GM21528 (cell line): Measurements from ENCODE around the gene HES6.

Source experiments
- ATAC-seq: cut with Tn5 transposase; IDR thresholded peaks from one replicate; pipeline ENCODE4 v1.9.1; 2021; ENCODE audit warnings: mild to moderate bottlenecking, moderate library complexity; ENCODE audit not compliant: unreplicated experiment, low FRiP score

Gene HES6

DNA sequence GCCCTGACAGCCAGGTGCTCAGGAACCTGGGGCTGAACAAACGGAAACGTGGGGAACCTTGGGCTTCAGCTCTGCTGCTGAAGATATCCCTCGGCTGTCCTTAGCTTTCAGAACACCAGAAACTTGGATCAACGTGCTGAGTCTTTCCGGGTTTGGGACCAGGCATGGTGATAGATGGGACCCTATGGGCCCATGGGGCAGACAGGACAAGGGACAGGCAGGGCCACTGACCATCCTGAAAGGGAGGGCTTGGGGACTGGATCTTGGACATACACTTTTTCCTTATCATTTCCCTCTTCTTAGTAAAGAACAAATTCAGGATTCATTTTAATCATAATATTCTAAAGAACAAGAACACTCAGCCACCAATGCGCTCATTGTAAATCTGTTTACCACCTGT lies 16.3 kb upstream of the HES6 start:
- ATAC-seq = no peak

DNA sequence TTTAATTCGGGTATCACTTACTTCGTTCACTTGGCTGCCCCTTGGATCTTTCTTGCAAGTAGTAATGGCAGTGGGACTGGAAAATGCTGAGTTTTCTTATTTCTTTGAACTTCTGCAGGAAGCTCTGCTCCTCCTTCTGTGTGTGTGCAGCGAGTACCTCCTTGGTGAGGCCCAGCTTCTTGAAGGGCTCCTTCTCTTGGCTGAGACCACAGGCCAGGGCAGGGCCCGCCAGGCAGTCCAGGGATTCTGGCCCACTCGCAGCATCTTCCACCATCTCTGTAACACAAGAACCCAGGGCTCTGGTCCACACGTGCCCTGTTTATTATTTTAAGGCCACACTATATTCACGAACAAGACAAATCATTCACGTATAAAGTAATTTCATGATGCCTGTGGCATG lies 15.8 kb upstream of the HES6 start:
- ATAC-seq = no peak

GRCh38 chr2:238255151-238255551 lies 15.3 kb upstream of the HES6 start:
- no peak for ATAC-seq

GRCh38 chr2:238254095-238254723 lies 14.4 kb upstream of the HES6 start:
- no peak for ATAC-seq

DNA sequence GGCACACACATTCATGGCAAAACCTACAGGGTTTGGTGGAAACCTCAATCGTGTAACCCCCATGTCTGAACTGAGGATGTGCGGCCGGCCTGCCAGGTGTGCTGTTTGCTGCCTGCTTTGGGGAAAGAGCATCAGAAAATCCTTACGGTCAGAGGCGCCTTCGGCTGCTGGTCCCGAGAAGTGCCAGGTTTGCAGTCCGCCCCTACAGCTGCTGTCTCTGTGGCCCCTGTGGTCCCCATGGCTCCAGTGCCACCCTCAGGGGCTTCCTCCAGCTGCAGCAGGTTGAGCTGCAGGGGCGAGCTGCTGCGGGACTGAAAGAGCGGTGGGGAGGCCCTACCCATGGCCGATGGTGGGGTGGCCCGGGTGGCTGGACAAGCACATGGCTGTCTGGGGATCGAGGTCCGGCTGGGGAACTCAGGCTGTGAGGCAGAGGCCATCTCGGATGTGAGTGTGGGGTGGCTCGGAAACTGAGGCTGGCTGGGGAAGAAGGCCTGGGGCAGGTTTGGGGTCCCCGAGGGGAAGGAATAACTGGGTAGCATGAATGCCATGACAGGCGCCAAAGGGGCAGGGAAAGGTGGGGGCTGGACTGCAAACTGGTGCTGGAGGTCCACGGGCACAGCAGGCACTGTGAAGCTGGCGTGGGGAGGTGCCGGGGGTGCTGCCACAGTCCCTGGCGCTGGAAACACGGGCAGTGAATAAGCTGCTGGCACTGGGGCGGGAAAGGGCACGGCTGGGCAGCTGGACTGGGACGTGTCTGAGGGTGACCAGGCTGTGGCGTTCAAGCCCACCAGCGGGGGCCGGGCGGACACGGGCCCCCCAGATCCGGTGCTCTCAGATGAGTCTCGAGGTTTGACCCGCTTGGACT lies 13.2 kb upstream of the HES6 start:
- no peak for ATAC-seq

DNA sequence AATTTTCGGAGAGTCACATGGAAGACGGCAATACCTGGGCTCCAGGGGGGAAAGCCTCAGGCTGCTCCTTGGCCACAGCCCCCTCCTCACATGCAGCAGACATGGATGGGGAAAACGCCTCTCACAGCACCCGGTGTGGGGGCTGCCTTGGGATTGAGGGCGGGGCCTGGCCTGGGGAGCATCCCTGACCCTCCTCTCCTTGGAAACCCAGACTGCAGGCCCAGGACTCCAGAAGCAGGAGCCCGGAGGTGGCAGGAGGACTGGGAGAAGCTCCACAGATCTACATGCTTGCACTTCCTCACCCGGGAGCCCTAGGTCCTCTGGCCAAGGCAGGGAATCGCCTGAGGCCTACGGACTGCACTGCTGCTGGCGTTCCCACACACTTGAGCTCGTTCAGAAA lies 12.1 kb upstream of the HES6 start:
- ATAC-seq = no peak

GRCh38 chr2:238251331-238251730 lies 11.5 kb upstream of the HES6 start:
- ATAC-seq = no peak

DNA sequence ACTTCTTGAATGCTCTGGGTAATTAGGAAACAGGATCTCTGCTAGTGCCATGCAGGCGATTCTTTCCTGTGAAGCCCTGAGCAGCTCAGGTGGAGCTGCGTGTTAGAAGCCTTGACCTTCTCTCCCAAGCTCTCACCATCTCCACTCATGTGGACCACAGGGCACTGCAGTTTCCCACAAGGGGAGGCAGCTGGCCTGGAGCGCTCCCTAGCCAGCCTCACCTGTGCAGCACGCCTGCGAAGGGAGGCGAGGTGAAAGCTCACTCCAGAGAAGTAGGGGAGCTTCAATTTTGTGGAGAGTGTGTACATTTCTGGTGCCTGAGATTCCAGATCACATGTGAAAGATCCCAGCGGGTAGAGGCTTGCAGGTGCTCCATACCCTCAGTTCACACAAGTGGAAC lies 11.1 kb upstream of the HES6 start:
- no peak for ATAC-seq

DNA sequence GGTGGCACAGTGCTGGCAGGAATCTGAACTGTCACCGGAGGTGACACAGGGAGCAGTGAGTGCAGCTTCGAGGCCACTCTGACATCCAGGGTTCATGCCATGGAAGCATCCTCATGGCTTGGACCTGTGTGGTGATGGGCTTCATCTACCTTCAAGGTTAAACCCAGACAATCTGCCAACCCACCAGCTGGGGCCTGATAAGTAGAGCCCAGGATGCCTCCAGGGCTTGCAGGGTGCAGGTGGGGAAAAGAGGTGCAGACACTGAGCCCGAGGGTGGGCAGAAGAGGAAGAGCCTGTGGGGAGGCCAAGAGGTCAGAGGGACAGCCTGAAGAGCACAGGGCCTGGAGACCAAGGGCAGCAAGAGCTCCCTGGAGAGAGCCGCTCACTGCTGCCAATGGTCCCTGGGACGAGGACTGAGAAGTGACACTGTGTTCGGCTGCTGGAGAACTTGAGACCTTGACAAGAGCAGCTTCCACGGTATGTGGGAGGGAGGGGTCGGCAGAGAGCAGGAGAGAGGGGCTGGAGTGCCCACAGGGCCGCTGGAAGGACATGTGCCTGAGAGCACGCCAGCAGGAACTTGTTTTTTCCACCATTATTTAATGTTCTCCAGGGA lies 8.1 kb upstream of the HES6 start:
- no peak for ATAC-seq

GRCh38 chr2:238247002-238247822 lies 7.4 kb upstream of the HES6 start:
- no peak for ATAC-seq

DNA sequence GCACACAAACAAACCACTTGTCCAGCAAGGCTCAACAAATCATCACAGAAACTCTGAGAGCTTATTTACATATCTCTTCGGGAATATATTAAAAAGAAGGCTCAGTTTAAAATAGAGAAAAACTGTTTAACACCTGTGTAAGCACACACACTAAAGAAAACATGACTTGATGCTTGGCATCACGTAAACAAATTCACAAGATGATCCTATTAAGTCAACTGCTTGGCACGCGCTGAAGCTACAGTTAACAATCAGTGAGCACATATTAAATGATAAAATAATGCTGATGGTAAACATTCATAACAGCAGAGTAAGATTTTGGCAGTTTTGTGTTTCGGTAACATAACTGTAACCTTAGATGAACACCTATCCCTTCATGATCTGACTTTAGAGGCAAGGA lies 4.3 kb upstream of the HES6 start:
- ATAC-seq = no peak

- ATAC-seq = no peak
These were observed 3.7 kb upstream of the HES6 start for GRCh38 chr2:238243496-238244076.

- ATAC-seq = no peak
These were observed 3.1 kb upstream of the HES6 start for GRCh38 chr2:238242731-238243495.

GRCh38 chr2:238241970-238242369 lies 2.1 kb upstream of the HES6 start:
- ATAC-seq = no peak

GRCh38 chr2:238240757-238241711 lies 1.2 kb upstream of the HES6 start:
- no peak for ATAC-seq

DNA sequence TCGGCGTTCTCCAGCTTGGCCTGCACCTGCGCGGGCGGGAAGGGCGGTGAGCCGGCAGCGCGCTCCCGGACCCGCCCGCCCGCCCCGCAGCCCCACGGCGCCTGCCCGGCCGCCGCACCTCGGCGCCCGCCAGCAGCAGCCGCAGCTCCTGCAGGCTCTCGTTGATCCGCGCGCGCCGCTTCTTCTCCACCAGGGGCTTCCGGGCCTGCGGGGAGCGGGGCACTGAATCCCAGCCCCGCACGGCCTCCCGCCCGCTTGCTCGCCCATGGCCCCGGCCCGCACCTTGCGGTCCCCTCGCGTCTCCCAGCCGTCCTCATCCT lies 335 bp downstream of the HES6 start:
- peak; percentile 22 for ATAC-seq

- ATAC-seq = no peak
These were observed 884 bp downstream of the HES6 start for GRCh38 chr2:238238766-238239542.

DNA sequence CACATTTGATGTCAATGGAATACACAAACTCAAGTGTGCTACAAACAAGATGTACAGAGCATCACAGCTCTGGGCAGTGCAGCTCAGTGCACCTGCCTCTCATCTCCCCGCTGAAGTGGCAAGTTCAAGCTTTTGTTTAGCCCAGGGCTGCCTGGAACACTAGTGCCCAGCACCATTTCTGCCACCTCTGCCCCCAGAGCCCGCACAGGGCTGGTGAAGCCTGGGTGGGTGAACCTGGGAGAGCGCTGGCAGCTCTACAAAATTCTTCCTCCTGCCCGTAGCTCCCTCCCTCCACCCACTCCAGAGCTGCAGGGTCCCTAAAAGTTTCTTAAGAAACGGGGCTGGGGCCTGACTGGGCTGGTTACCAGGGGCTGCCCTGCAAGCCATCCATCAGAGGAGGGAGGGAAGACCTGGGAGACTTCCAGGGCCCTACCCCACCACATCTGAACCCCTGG lies 1.5 kb downstream of the HES6 start:
- ATAC-seq = no peak
